HG02943 (cell line): ENCODE measurements around the gene GTF2F1.
"Not testable (repeated sequence)": the region's sequence is repeated elsewhere in the genome, so short reads cannot be mapped to it uniquely, and the experiment has no call there.

Experiments used
- ATAC-seq: cut with Tn5 transposase; IDR thresholded peaks from one replicate; pipeline ENCODE4 v1.9.1; 2021; ENCODE audit warnings: mild to moderate bottlenecking, low read depth, moderate library complexity; ENCODE audit not compliant: unreplicated experiment

The GTF2F1 gene

GRCh38 chr19:6418562-6418932, 25.6 kb upstream of the GTF2F1 start:
- ATAC-seq, result no peak

GRCh38 chr19:6417713-6418561, 25.0 kb upstream of the GTF2F1 start:
- no peak for ATAC-seq

- ATAC-seq, result no peak
These were observed 23.9 kb upstream of the GTF2F1 start for GRCh38 chr19:6416658-6417405.

DNA sequence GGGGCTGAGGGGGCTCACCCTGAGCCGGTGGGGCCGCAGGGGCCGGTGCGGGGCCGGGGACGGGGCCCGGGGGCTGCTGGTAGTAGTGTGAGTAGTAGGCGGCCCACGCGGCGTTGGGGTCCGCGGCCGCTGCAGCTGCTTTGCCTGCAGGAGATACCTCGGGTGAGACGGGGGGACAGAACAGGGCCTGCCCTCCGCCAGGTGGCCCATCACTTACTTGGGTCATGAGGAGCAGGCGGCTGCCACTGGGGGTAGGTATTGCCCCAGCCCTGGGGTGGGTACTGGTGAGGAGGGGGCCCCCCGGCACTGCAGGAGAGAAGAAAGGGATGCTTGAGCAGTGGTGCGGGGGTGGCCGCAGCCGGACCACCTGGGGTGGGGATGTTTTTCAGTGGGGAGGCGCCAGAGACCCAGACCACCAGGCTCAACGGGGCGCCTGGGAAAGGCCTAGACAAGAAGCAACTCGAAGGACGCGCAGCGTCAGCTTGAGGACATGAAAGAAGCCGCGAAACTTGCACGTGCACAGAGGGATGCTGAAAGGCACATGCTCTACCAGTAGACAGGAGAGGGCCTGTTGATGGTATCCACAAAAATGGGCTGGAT, 22.7 kb upstream of the GTF2F1 start:
- no peak for ATAC-seq

DNA sequence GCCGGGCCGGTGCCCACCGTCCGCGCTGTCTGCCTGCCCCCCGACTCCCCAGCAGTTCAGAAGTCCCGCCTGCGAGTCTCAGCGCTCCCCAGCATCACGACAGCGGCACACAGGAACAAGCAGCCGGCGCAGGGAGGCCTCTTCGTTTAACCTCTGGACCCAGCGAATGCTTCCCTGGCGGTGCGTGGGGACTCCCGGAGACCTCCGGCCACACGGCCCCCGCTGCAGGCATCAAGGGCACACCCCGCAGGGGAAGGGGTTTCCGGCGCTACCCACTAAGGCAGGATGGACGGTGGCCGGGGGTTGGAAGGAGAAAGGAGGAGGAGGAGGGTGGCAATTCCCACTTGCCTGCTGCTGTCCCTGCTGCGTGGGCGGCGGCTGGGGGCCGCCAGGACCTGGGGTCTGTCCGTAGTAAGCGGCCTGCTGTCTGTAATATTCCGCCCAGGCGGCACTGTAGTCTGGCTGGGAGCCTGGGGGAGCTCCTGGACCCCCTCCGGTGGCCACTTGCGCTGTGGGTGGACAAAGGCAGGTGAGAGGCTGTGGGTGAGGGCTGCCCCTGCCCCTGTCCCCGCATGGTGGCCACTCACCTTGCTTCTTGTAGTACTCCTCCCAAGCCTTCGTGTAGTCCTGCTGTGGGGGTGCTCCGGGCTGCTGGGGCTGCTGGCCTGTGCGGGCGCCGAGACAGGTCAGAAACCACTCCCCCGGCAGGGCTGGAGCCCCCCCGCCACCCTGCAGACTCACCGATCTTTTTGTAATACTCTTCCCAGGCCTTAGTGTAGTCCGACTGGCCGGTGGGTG, 22.0 kb upstream of the GTF2F1 start:
- no peak for ATAC-seq

GRCh38 chr19:6413721-6414643, 21.0 kb upstream of the GTF2F1 start:
- no peak for ATAC-seq

DNA sequence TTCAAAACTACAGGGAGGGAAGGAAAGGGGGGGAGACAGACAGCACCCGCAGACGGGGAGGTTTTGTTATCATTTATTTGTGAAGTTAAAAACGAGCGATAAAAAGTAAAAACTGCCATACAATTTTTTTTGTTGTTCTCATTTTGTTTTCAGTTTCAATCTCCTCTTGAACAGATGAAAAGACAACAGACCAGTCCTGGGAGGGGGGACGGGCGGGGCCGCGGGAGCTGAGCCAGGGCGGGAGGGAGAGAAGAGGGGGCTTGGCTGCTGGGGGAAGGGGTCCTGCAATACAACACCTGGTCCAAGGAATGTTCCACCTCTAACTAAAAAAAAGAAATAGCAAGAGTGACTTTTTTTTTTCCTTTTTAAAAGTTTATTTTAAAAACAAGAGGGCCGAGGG, 20.3 kb upstream of the GTF2F1 start:
- no peak for ATAC-seq

DNA sequence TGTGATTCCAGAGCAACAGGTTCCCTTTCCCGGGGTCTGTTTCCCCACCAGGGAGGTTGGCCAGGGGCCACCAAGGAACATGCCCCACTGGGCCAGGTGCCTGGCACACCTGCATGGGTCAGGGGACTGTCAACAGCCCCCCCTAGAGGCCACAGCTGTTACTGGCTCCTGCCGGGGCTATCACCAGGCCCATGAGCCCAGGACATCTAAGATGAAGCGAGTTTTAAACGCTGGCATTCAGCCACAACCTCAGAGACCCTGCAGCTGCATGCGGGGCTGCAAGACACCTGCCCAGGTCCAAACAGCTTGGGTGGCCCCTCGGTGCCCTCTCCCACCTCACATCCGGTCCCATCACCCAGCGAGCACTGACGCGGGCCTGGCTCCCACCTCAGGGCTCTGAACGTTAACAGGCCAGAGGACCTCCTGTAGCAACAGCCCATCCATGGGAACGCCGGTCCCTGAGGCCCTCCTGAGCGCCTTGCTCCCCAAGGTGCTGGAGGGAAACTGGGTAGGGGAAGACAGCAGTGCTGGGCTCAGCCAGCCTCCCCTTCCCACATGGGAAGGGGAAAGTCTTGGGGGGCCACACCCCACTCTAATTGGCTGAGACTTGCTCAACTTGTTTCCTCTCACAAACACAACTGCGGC, 19.6 kb upstream of the GTF2F1 start:
- no peak for ATAC-seq

GRCh38 chr19:6412061-6412446, 19.1 kb upstream of the GTF2F1 start:
- no peak for ATAC-seq

- ATAC-seq, result no peak
These were observed 16.4 kb upstream of the GTF2F1 start for GRCh38 chr19:6409346-6409745.

DNA sequence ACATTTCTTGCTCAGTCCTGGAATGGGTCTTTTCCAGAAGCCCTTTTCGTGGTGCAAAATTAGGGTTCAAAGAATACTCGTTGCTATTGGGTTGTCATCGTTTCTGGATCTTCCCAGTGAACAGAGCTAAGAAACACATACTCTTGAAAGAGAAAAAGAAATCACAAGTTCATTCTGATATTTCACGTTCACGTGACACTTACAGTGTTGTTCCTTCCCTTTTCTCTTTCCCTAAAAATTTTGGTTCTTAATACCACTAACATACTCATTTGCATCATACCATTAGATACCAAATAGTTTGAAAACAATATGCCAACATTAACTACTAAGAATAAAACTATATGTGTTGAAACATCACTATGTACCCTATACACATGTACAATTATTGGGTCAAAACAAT, 13.4 kb upstream of the GTF2F1 start:
- no peak for ATAC-seq

DNA sequence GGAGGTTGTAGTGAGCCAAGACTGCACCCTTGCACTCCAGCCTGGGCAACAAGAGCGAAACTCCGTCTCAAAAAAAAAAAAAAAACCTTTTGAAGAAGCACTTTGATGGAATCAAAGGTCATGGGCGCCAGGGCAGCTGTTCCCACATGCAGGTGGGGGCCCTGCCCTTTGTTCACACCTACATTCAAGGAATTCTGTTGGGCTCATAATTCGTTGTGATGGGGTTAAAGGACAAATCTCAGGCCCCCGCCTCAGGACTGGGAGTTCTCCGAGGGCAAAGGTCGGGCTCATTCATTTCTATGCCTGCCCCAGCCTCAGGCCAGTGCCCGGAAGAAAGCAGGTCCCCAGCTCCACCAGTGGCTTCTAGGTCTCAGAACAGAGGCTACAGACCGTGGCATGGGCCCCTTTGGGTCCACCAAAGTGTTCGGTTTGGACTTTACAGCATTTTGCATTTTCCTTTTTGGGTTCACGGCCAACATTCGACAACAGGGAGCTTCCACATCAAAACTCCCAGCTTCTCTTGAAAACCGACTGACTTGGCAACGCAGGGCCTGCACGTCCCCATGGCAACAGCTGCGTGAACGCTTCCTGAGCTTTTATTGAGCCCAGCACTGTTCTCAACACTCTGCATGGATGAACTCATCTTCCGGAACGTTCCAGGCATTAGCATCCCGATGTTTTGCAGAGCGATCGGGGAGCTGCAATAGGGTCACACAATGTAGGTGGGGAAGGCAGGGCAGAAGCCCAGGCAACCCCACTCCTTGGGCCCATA, 10.1 kb upstream of the GTF2F1 start:
- ATAC-seq, result no peak

DNA sequence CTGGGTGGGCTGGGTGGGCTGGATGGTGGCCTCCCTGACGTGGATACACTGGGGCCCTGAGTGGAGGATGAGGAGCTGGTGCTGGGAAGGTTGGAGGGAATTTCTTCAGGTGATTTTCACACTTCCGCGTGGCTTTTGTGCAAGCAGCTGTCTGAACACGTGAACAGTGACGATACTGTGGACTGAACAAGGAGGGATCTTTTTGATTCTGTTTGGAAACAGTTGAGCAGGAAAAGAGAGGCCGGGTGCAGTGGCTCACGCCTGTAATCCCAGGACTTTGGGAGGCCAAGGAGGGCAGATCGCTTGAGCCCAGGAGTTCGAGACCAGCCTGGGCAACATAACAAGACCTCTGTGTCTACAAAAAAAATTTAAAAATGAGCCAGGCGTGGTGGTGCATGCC, 9.1 kb upstream of the GTF2F1 start:
- ATAC-seq, result no peak

DNA sequence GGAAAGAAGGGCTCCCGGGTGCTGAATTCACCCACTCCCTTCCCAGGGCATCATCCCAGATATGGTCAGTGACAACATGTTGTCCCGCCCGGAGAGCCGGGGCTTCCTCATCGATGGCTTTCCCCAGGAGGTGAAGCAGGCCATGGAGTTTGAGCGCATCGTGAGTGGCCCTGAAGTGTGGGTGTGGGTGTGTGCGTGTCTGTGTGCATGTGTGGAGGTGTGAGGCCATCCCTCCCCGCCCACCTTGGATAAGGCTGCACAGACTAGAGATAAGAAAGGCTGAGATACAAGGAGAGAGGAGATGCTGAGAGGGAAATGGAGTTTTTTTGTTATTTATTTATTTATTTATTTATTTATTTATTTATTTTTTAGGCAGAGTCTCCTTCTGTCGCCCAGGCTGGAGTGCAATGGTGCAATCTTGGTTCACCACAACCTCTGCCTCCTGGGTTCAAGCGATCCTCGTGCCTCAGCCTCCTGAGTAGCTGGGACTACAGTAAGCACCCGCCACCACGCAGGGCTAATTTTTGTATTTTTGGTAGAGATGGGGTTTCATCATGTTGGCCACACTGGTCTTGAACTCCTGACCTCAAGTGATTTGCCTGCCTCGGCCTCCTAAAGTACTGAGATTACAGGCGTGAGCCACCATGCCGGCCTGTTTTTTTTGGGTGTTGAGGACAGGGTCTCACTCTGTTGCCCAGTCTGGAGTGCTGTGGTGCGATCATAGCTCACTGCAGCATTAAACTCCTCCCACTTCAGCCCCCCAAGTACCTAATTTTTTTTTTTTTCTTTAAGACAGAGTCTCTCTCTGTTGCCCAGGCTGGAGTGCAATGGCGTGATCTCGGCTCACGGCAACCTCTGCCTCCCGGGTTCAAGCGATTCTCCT, 7.3 kb upstream of the GTF2F1 start:
- not testable (repeated sequence) for ATAC-seq

GRCh38 chr19:6396305-6396704, 3.3 kb upstream of the GTF2F1 start:
- no peak for ATAC-seq

GRCh38 chr19:6394831-6395230, 1.9 kb upstream of the GTF2F1 start:
- ATAC-seq, result no peak

GRCh38 chr19:6393983-6394412, 1.0 kb upstream of the GTF2F1 start:
- no peak for ATAC-seq
